Caco-2 (cell line): ENCODE data around the gene CXCL9. TPM values are rescaled to one million over a fixed set of nuclear protein-coding genes. Genes with fewer than 3 reads are reported as not detected.
A peak's percentile ranks its signal among the peaks of the same experiment; 100 is the strongest.

Source experiments
- BruUV-seq: library from RNA; stranded (reverse); fragments of 400-500 nt; replicated peaks from 2 replicates; lab custom pipeline; 2021; lab: Mats Ljungman, UMichigan
- CTCF ChIA-PET: fragments of 300-600 bp; sonication (Branson Sonifier 250); formaldehyde crosslinking; loops from one replicate; lab custom pipeline; 2022; ENCODE audit warnings: antibody characterized with exemption; lab: Charles Lee
- POLR2A ChIA-PET: fragments of 300-600 bp; sonication (Branson Sonifier 250); formaldehyde crosslinking; loops from one replicate; lab custom pipeline; 2022; ENCODE audit warnings: antibody characterized with exemption; lab: Charles Lee
- DNase-seq, 2 experiments: peaks; one replicate each; pipeline versions ENCODE4 v3.0.0 to v3.0.0-alpha.2; 2020 to 2022
- H3K27me3 ChIP-seq: replicated peaks from 2 replicates; pipeline ENCODE4 v1.6.0; 2011; ENCODE audit warnings: low read length; ENCODE audit not compliant: control insufficient read depth, insufficient read depth
- H3K36me3 ChIP-seq: 2 replicates; pipeline ENCODE4 v1.5.1; 2011; ENCODE audit warnings: low read length; ENCODE audit not compliant: control insufficient read depth, insufficient read depth
- H3K4me1 ChIP-seq: fragments of 250-450 bp; sonication (Bioruptor Pico); 2 replicates; pipeline ENCODE4 v1.5.1; 2020; ENCODE audit warnings: mild to moderate bottlenecking
- H3K4me3 ChIP-seq: 2 replicates; pipeline ENCODE4 v1.5.1; 2011; ENCODE audit warnings: low read depth, mild to moderate bottlenecking, control low read depth, low read length
- H3K9me3 ChIP-seq: fragments of 250-450 bp; sonication (Bioruptor Pico); 2 replicates; pipeline ENCODE4 v1.5.1; 2020; ENCODE audit warnings: mild to moderate bottlenecking, moderate library complexity
- H3K27ac Mint-ChIP-seq: one replicate; pipeline ENCODE4 v1.8.0; 2022; ENCODE audit warnings: mixed read lengths; ENCODE audit not compliant: unreplicated experiment
- H3K27me3 Mint-ChIP-seq: one replicate; pipeline ENCODE4 v1.8.0; 2022; ENCODE audit warnings: mixed read lengths; ENCODE audit not compliant: insufficient read depth, unreplicated experiment
- H3K36me3 Mint-ChIP-seq: one replicate; pipeline ENCODE4 v1.8.0; 2022; ENCODE audit warnings: mild to moderate bottlenecking, mixed read lengths; ENCODE audit not compliant: insufficient read depth, unreplicated experiment
- H3K4me1 Mint-ChIP-seq: one replicate; pipeline ENCODE4 v1.8.0; 2022; ENCODE audit warnings: low read depth, mixed read lengths; ENCODE audit not compliant: unreplicated experiment
- H3K4me3 Mint-ChIP-seq: one replicate; pipeline ENCODE4 v1.8.0; 2022; ENCODE audit warnings: mild to moderate bottlenecking, moderate library complexity, mixed read lengths; ENCODE audit not compliant: unreplicated experiment
- H3K9me3 Mint-ChIP-seq: one replicate; pipeline ENCODE4 v1.8.0; 2022; ENCODE audit warnings: mixed read lengths; ENCODE audit not compliant: unreplicated experiment
- CTCF ChIP-seq, 2 experiments: fragments of 200-600 bp in 1 of 2; IDR thresholded peaks; 1 replicate in 1 of 2; 2 replicates in 1 of 2; pipeline versions ENCODE4 v1.5.1 to v1.8.0; 2011 to 2022; ENCODE audit warnings: antibody characterized with exemption in 1 of 2, control low read depth in 1 of 2, inconsistent platforms in 1 of 2, low read depth in 1 of 2, low read length in 1 of 2, mild to moderate bottlenecking in 1 of 2, moderate library complexity in 1 of 2; ENCODE audit not compliant: insufficient read depth in 1 of 2, severe bottlenecking in 1 of 2, unreplicated experiment in 1 of 2
- intact Hi-C: fragments of 100-400 bp; cut with micrococcal nuclease; formaldehyde crosslinking; loops from one replicate; pipeline ENCODE4 v1.10.0; 2022; ENCODE audit not compliant: unreplicated experiment
- total RNA-seq: library from RNA; stranded (reverse); gene quantifications from 2 replicates; pipeline ENCODE4 v1.2.3, GENCODE V29; 2022

Gene CXCL9
- total RNA-seq, 1 experiment from 2014 or later = not detected

GRCh38 chr4:75997946-75998345, 9.4 kb downstream of the CXCL9 start:
- BruUV-seq = no TSS peak
- CTCF ChIA-PET = no interaction called here

GRCh38 chr4:75997081-75997480, 10.2 kb downstream of the CXCL9 start:
- BruUV-seq = no TSS peak
- TF ChIP-seq CTCF (IDR thresholded peaks at IDR 0.05; ENCODE audit: insufficient read depth in 1 of 2, low read depth in 1 of 2, low read length in 1 of 2, severe bottlenecking in 1 of 2, unreplicated experiment in 1 of 2) = no peak
- POLR2A ChIA-PET = no interaction called here
- CTCF ChIA-PET = interaction anchor here (1.7 to 2.4 kb wide), 2 partner anchors 65 to 90 kb away, joined by 5 to 23 read pairs; no protein-coding TSS in a partner anchor
- no peak for DNase-seq
- H3K4me3 ChIP-seq = no peak overlapping the region
- no peaks in the 10 kb centered on the region for H3K36me3 ChIP-seq
- intact Hi-C loops = no loop called here
- H3K36me3 Mint-ChIP-seq = no peaks in the 10 kb centered on the region
- H3K4me1 ChIP-seq = peaks cover 10% of the 10 kb centered on the region
- H3K9me3 Mint-ChIP-seq = peaks cover under 1% of the 10 kb centered on the region
- H3K27me3 ChIP-seq = no peaks in the 10 kb centered on the region
- H3K9me3 ChIP-seq = no peaks in the 10 kb centered on the region
- no peaks in the 10 kb centered on the region for H3K27me3 Mint-ChIP-seq
- no peak overlapping the region for H3K4me3 Mint-ChIP-seq
- H3K27ac Mint-ChIP-seq = no peak overlapping the region
- peaks cover 9% of the 10 kb centered on the region for H3K4me1 Mint-ChIP-seq

More at GRCh38 chr4:75997946-75998345, 9.4 kb downstream of the CXCL9 start:
- POLR2A ChIA-PET = no interaction called here
- intact Hi-C loops = no loop called here
- no peak for TF ChIP-seq CTCF (IDR thresholded peaks at IDR 0.05; ENCODE audit: insufficient read depth in 1 of 2, low read depth in 1 of 2, low read length in 1 of 2, severe bottlenecking in 1 of 2, unreplicated experiment in 1 of 2)
- Histone ChIP-seq H3K4me1 (peaks cover 11% of the 10 kb centered on the region), H3K4me3 (no peak overlapping the region), H3K27me3 (no peaks in the 10 kb centered on the region), H3K9me3 (no peaks in the 10 kb centered on the region), H3K36me3 (no peaks in the 10 kb centered on the region)
- H3K27me3 Mint-ChIP-seq = no peaks in the 10 kb centered on the region
- no peak overlapping the region for H3K4me3 Mint-ChIP-seq
- no peaks in the 10 kb centered on the region for H3K36me3 Mint-ChIP-seq
- no peak overlapping the region for H3K27ac Mint-ChIP-seq
- peaks cover 9% of the 10 kb centered on the region for H3K9me3 Mint-ChIP-seq
- no peak for DNase-seq
- H3K4me1 Mint-ChIP-seq = peaks cover 15% of the 10 kb centered on the region

GRCh38 chr4:75995727-75996126, 11.6 kb downstream of the CXCL9 start:
- Mint-ChIP-seq H3K4me1 (peaks cover 9% of the 10 kb centered on the region), H3K36me3 (no peaks in the 10 kb centered on the region), H3K27me3 (no peaks in the 10 kb centered on the region), H3K4me3 (no peak overlapping the region), H3K9me3 (no peaks in the 10 kb centered on the region), H3K27ac (no peak overlapping the region)
- Histone ChIP-seq H3K36me3 (no peaks in the 10 kb centered on the region), H3K4me3 (no peak overlapping the region), H3K9me3 (no peaks in the 10 kb centered on the region), H3K27me3 (no peaks in the 10 kb centered on the region), H3K4me1 (0 out of 2 replicates have a peak, but pooled peaks cover 3% of the 10 kb centered on the region)
- CTCF ChIA-PET = interaction anchor here (0.6 to 2.4 kb wide), 12 partner anchors 58 to 1423 kb away, joined by 3 to 23 read pairs (median 4); partner anchors contain the start of genes ART3 and NUP54
- BruUV-seq = no TSS peak
- DNase-seq = peak in 1 of 2 experiments; percentile 49
- peak; percentile 48 to 54 for TF ChIP-seq CTCF (IDR thresholded peaks at IDR 0.05; ENCODE audit: insufficient read depth in 1 of 2, low read depth in 1 of 2, low read length in 1 of 2, severe bottlenecking in 1 of 2, unreplicated experiment in 1 of 2)
- intact Hi-C loops = loop anchor here (1.0 kb wide), 2 partner anchors 72 to 92 kb away; no protein-coding TSS in a partner anchor
- POLR2A ChIA-PET = interaction anchor here (1.0 kb wide), 1 partner anchor 271 kb away, joined by 3 read pairs; the partner anchor contains the start of gene USO1
